Left ventricle myocardium inferior (tissue), 1 donor: Measurements from ENCODE around the gene CD82. TPM values are rescaled to one million over a fixed set of nuclear protein-coding genes. Genes with fewer than 3 reads are reported as not detected.
A peak's percentile ranks its signal among the peaks of the same experiment; 100 is the strongest.

Source experiments
- DNase-seq: peaks from one replicate; pipeline ENCODE4 v3.0.0-alpha.2; 2020
- H3K27ac ChIP-seq: fragments of 200-600 bp; replicated peaks from 2 replicates; pipeline ENCODE4 v1.8.0; 2021
- H3K27me3 ChIP-seq: fragments of 200-600 bp; 2 replicates; pipeline ENCODE4 v1.8.0; 2021; ENCODE audit warnings: low read depth
- H3K36me3 ChIP-seq: fragments of 200-600 bp; 2 replicates; pipeline ENCODE4 v1.8.0; 2021
- H3K4me1 ChIP-seq: fragments of 200-600 bp; 2 replicates; pipeline ENCODE4 v1.8.0; 2021
- H3K4me3 ChIP-seq: fragments of 200-600 bp; 2 replicates; pipeline ENCODE4 v1.8.0; 2021; ENCODE audit warnings: mild to moderate bottlenecking, moderate library complexity
- H3K9me3 ChIP-seq: fragments of 200-600 bp; replicated peaks from 2 replicates; pipeline ENCODE4 v1.8.0; 2021
- intact Hi-C: fragments of 100-400 bp; cut with micrococcal nuclease; formaldehyde crosslinking; loops from one replicate; pipeline ENCODE4 v1.11.0; 2022
- total RNA-seq: library from RNA; stranded (reverse); fragmentation: NEBNext Ultra II Directional; extraction: Animal tissue kit (Norgen Biotek cat#: 25700); gene quantifications from one replicate; pipeline ENCODE4 v1.2.1, GENCODE V29; 2021
- TF ChIP-seq, protein P1 (sequence below): fragments of 200-600 bp; IDR thresholded peaks from 2 replicates; pipeline ENCODE4 v1.8.0; 2021; ENCODE audit warnings: antibody characterized with exemption, mild to moderate bottlenecking, borderline replicate concordance
- donor health status: DM: no; HTN: yes; CAD: no; lungs with severe emphysema.

CD82 gene
- total RNA-seq, 1 donor from 2014 or later: 49.6 TPM

GRCh38 chr11:44533921-44534711 lies 31.3 kb upstream of the CD82 start:
- Histone ChIP-seq H3K4me1 (peaks cover 11% of the 10 kb centered on the region), H3K27me3 (peaks cover 5% of the 10 kb centered on the region), H3K36me3 (no peaks in the 10 kb centered on the region), H3K4me3 (no peak overlapping the region), H3K9me3 (no peaks in the 10 kb centered on the region), H3K27ac (no peak overlapping the region)
- intact Hi-C loops: loop anchor here (10.0 kb wide), 2 partner anchors 399 to 439 kb away; partner anchors contain the start of gene EXT2
- no peak for DNase-seq
- TF ChIP-seq, protein P1, sequence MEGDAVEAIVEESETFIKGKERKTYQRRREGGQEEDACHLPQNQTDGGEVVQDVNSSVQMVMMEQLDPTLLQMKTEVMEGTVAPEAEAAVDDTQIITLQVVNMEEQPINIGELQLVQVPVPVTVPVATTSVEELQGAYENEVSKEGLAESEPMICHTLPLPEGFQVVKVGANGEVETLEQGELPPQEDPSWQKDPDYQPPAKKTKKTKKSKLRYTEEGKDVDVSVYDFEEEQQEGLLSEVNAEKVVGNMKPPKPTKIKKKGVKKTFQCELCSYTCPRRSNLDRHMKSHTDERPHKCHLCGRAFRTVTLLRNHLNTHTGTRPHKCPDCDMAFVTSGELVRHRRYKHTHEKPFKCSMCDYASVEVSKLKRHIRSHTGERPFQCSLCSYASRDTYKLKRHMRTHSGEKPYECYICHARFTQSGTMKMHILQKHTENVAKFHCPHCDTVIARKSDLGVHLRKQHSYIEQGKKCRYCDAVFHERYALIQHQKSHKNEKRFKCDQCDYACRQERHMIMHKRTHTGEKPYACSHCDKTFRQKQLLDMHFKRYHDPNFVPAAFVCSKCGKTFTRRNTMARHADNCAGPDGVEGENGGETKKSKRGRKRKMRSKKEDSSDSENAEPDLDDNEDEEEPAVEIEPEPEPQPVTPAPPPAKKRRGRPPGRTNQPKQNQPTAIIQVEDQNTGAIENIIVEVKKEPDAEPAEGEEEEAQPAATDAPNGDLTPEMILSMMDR: no peak

DNA sequence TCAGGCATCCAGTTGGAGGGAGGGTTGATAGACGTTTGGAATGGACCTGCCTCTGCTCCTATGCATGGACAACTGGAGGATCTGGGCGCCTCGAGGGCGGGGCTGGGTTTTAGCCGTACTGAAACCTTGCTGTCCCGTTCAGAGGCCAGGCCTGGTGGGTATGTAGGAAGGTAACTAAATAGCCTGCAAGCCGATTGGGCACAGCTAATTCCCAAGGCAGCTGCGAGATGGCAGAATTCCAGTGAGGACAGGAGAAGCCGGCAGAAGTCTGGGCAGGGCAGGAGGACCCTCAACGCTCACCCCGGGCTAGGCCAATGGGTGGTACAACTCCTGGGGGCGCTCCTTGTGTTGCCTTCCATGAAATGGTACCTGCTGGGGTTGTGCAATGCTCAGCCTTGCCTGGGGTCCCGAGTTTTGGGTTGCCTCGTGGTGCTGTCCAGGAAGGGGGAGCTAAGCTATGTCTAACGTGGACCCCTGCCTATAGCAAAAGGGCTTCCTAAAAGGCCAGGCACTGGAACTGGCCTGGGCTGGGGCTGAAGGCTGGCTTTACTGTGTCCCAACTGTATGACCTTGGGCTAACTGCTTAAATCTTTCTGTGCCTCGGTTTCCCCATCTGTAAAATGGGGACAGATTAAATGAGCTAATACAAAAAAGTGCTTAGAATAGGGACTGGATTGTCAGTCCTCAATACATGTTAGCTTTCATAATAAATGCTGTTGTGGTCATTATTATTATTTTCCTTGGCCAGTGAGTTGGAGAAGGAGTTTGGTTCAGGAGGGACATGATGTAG lies 30.1 kb upstream of the CD82 start:
- Histone ChIP-seq H3K9me3 (no peaks in the 10 kb centered on the region), H3K4me1 (peaks cover 11% of the 10 kb centered on the region), H3K4me3 (no peak overlapping the region), H3K27ac (no peak overlapping the region), H3K27me3 (peaks cover 5% of the 10 kb centered on the region), H3K36me3 (no peaks in the 10 kb centered on the region)
- DNase-seq: no peak
- TF ChIP-seq, protein P1: no peak
- intact Hi-C loops: loop anchor here (5.0 to 10.0 kb wide), 3 partner anchors 248 to 441 kb away; partner anchors contain the start of gene EXT2

GRCh38 chr11:44536788-44537516 lies 28.5 kb upstream of the CD82 start:
- Histone ChIP-seq H3K27ac (no peak overlapping the region), H3K27me3 (no peaks in the 10 kb centered on the region), H3K36me3 (no peaks in the 10 kb centered on the region), H3K4me3 (no peak overlapping the region), H3K9me3 (no peaks in the 10 kb centered on the region), H3K4me1 (peaks cover 11% of the 10 kb centered on the region)
- TF ChIP-seq, protein P1: no peak
- intact Hi-C loops: loop anchor here (5.0 to 10.0 kb wide), 3 partner anchors 250 to 442 kb away; partner anchors contain the start of gene EXT2
- no peak for DNase-seq

- Histone ChIP-seq H3K4me1 (peaks cover 11% of the 10 kb centered on the region), H3K9me3 (no peaks in the 10 kb centered on the region), H3K27ac (no peak overlapping the region), H3K4me3 (no peak overlapping the region), H3K36me3 (no peaks in the 10 kb centered on the region), H3K27me3 (no peaks in the 10 kb centered on the region)
- intact Hi-C loops: loop anchor here (5.0 to 10.0 kb wide), 3 partner anchors 250 to 443 kb away; partner anchors contain the start of gene EXT2
- TF ChIP-seq, protein P1: no peak
- no peak for DNase-seq
These were observed 27.8 kb upstream of the CD82 start for GRCh38 chr11:44537679-44538078.

DNA sequence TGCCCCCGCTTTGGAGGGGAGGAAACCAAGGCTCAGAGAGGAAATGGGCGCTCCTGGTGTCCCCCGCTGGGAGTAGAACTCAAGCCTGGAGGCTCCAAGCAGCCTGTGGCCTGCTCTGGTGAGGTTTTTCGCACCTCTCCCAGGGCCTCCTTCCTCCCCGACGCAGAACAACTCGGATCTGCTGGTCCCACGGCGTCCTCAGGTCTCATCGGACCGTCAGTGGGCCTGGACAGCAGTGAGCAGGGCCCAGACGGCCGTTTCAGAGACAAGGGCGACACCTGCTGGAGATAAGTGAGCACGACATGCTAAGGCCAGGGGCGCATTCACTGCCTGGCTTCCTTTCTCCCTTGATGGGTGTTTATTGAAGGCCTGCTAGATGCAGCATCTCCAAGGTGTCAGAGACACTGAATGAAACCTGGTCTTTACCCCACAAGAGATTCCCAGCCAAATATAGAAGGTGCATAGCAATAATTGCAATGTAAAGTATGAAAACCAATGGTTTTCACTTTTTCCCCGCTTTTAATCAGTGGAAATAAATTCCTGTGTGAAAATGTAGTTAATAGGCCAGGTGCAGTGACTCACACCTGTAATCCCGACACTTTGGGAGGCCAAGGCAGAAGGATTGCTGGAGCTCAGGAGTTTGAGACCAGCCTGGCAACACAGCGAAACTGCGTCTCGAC lies 26.9 kb upstream of the CD82 start:
- H3K4me1 ChIP-seq: peaks cover 11% of the 10 kb centered on the region
- peak overlapping the region; percentile 26 for H3K4me3 ChIP-seq
- intact Hi-C loops: loop anchor here (5.0 to 10.0 kb wide), 3 partner anchors 251 to 444 kb away; partner anchors contain the start of gene EXT2
- TF ChIP-seq, protein P1: peak; percentile 98
- no peak overlapping the region for H3K27ac ChIP-seq
- no peaks in the 10 kb centered on the region for H3K9me3 ChIP-seq
- H3K36me3 ChIP-seq: no peaks in the 10 kb centered on the region
- no peaks in the 10 kb centered on the region for H3K27me3 ChIP-seq
- DNase-seq: peak; percentile 76
